ENCODE results near the gene TMTC1.

TMTC1 gene

DNA sequence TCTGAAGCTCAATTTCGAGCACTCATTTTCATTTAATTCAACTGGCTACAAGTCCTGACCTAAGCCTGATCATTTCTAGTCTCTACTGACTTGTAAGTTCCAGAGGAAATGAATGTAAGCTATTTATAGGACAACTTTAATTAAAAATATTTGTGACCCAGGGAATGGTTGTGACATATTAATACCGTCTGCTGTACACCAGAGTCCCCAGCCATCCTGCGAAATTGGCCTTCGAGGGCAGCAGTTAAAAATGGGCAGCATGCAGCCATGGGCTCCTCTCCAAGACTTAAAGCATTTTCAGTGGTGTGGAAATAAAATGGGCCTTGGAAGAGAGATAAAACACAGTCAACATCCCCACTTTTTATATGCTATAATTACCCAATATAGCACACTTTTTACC is 255.6 kb downstream of the TMTC1 start:
- TF ChIP-seq, protein P1, sequence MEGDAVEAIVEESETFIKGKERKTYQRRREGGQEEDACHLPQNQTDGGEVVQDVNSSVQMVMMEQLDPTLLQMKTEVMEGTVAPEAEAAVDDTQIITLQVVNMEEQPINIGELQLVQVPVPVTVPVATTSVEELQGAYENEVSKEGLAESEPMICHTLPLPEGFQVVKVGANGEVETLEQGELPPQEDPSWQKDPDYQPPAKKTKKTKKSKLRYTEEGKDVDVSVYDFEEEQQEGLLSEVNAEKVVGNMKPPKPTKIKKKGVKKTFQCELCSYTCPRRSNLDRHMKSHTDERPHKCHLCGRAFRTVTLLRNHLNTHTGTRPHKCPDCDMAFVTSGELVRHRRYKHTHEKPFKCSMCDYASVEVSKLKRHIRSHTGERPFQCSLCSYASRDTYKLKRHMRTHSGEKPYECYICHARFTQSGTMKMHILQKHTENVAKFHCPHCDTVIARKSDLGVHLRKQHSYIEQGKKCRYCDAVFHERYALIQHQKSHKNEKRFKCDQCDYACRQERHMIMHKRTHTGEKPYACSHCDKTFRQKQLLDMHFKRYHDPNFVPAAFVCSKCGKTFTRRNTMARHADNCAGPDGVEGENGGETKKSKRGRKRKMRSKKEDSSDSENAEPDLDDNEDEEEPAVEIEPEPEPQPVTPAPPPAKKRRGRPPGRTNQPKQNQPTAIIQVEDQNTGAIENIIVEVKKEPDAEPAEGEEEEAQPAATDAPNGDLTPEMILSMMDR (IDR thresholded peaks at IDR 0.05; ENCODE audit: borderline replicate concordance, insufficient read depth, low read depth, low read length): no peak
- no peak overlapping the region for H3K4me3 ChIP-seq (ENCODE audit: low read depth, low read length)

DNA sequence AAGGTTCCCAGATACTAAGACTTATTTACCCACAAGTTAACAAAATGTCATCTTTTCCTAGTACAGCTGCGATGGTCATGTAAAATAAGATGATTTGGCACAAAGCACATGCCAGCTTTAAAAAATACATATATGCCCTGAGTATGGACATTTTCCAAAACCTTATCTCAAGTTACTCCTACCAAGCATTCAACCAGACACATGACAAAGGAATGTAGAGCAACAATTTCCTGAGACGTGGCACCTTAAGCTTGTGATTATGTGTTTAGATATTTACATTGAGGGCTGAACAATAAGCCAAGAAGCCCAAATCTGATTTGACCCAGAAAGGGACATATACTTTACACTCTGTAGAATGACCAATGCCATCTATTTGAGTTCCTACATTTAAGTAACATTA is 261.8 kb downstream of the TMTC1 start:
- TF ChIP-seq, protein P1 (IDR thresholded peaks at IDR 0.05; ENCODE audit: borderline replicate concordance, insufficient read depth, low read depth, low read length): no peak
- no peak overlapping the region for H3K4me3 ChIP-seq (ENCODE audit: low read depth, low read length)

DNA sequence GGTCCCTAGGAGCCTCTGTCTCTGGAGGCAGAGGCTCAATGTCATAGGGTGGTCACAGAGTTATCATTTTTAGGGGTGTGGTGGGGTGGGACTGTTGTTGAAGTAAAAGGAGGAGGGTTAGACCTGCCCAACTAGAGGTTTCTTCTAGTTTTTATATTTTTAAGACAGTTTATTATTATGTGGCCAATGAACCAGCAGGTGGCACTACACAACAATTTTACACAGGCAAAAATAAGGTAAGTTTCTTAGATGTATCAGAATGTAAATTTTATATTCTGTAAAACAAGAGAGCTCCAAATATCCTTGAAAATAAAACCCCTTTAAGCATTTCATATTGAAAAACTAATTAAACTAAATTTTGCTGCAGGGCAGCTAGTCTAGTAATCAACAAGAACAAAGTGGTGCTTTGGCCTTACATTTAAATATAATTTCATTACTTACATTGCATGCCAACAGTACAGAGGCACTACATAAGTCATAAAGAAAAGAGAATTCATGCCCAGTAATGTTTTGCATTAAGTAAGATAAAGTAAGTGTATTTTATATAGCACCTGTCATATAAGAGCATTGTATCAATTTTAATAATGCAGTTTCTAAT is 264.1 kb downstream of the TMTC1 start:
- TF ChIP-seq, protein P1 (IDR thresholded peaks at IDR 0.05; ENCODE audit: borderline replicate concordance, insufficient read depth, low read depth, low read length): peak; percentile 16; the same call in 1 of the 2 replicates
- H3K4me3 ChIP-seq (ENCODE audit: low read depth, low read length): no peak overlapping the region

DNA sequence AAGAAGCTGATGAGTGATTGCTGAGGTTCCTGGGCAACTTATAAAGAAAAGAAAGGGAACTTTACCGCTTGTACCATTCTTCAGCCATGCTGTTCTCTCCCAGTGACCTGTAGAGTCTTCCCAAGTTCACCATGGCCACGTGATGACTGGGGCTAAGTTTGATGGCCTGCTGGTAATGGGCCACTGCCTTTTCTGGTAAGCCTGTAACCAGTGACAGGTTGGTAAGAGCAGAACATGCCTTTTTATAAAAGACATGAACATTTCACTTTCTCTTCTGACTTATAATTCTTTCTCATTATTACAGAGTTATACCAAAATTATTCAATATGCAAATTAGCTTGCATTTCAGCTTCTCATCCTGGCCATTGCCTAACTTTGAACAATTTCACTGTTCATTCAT is 265.3 kb downstream of the TMTC1 start:
- no peak overlapping the region for H3K4me3 ChIP-seq (ENCODE audit: low read depth, low read length)
- TF ChIP-seq, protein P1 (IDR thresholded peaks at IDR 0.05; ENCODE audit: borderline replicate concordance, insufficient read depth, low read depth, low read length): no peak

DNA sequence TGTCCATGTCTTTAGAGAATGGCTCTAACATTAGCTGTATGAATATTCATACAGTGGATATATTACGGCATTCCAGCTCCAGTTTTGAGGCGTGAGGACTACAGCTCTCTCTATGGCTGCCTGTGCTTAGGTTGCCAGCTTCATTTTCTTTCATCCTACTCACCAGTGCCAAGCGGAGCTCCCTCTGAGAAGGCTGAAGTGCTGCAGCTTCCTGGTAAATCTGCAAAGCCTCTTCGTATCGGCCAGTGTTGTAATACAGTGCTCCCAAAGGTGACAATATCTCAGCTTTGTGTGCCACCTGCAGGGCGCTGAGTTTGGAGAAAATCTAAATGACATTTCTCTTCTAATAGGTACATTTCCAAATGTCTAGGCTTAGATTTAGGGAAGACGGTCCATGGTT is 266.5 kb downstream of the TMTC1 start:
- TF ChIP-seq, protein P1 (IDR thresholded peaks at IDR 0.05; ENCODE audit: borderline replicate concordance, insufficient read depth, low read depth, low read length): no peak
- no peak overlapping the region for H3K4me3 ChIP-seq (ENCODE audit: low read depth, low read length)

DNA sequence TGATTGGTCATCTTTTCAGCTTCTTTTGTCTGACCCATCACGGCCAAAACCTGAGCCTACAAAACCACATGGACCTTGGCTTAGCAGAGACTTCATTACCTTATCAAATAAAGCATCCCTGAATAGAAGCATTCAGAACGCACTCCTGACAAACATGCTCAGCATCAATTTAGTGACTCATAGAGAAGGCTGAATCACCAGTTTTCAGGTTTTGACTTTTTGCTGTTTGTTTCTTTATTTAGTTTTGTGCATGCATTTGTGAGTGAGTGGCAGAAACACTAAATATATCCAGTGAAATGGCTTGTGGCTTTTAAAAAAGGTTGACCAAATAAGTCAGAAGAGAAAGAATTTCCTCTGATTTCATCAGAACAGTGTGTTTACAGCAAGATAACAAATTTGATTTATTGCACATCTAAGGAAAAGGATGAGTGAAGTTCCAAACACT is 267.3 kb downstream of the TMTC1 start:
- no peak overlapping the region for H3K4me3 ChIP-seq (ENCODE audit: low read depth, low read length)
- TF ChIP-seq, protein P1 (IDR thresholded peaks at IDR 0.05; ENCODE audit: borderline replicate concordance, insufficient read depth, low read depth, low read length): no peak

DNA sequence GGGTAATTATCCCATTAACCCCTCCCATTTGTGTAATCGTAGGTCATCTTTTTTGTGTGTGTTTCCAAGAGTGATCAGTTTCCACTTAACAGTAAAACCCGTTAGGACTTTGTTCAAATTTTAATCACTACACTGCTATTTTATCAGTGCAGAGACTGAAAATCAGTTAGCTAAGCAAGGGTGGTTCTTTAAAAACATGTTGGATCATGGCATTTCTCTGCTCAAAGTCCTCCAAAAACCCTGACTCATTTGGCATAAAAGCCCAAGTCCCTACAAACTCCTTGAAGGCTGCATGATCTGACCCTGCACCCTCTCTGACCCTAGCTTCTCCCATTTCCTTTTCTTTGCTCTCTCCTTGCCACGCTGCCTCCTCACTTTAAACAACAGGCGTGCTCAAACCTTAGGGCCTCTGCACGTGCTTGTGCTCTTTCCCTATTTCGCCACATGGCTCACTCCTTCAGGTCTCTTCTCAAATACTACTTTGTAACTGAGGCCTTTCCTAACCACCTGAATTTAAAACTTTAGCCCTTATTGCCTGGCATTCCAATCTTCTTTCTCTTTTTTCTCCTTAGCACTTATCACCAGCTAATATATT is 273.1 kb downstream of the TMTC1 start:
- TF ChIP-seq, protein P1 (IDR thresholded peaks at IDR 0.05; ENCODE audit: borderline replicate concordance, insufficient read depth, low read depth, low read length): no peak
- H3K4me3 ChIP-seq (ENCODE audit: low read depth, low read length): no peak overlapping the region
